Panc1 (cell line): Measurements from ENCODE around the gene SMARCA2. TPM values are rescaled to one million over a fixed set of nuclear protein-coding genes. Genes with fewer than 3 reads are reported as not detected.

ENCODE experiments used
- ATAC-seq: fragments of 200-7000 bp; cut with Tn5 transposase; 2 replicates; pipeline ENCODE4 v1.9.1; 2020; ENCODE audit warnings: mild to moderate bottlenecking, moderate library complexity
- BruUV-seq: library from RNA; stranded (reverse); fragments of 400-500 nt; replicated peaks from 2 replicates; lab custom pipeline; 2021; lab: Mats Ljungman, UMichigan
- CTCF ChIA-PET: fragments of 300-600 bp; sonication (Branson Sonifier 250); formaldehyde crosslinking; loops from one replicate; lab custom pipeline; 2022; ENCODE audit warnings: antibody characterized with exemption; lab: Charles Lee
- POLR2A ChIA-PET: fragments of 300-600 bp; sonication (Branson Sonifier 250); formaldehyde crosslinking; loops from one replicate; lab custom pipeline; 2022; ENCODE audit warnings: antibody characterized with exemption; lab: Charles Lee
- DNase-seq: peaks from one replicate; pipeline ENCODE4 v3.0.0-alpha.2; 2010; ENCODE audit warnings: low read depth, low spot score
- H3K27ac ChIP-seq: 2 replicates; pipeline ENCODE4 v1.5.1; 2011; ENCODE audit warnings: mild to moderate bottlenecking, low read length, inconsistent platforms
- H3K27me3 ChIP-seq: fragments of 200-500 bp; sonication (Bioruptor generic); 2 replicates; pipeline ENCODE4 v1.6.0; 2014; ENCODE audit warnings: low read length, inconsistent platforms; ENCODE audit not compliant: control insufficient read depth, insufficient read depth
- H3K36me3 ChIP-seq: fragments of 200-500 bp; sonication (Bioruptor generic); 2 replicates; pipeline ENCODE4 v1.5.1; 2014; ENCODE audit warnings: inconsistent platforms, mild to moderate bottlenecking, low read length, moderate library complexity; ENCODE audit not compliant: control insufficient read depth, insufficient read depth
- H3K4me1 ChIP-seq: 2 replicates; pipeline ENCODE4 v1.5.1; 2011; ENCODE audit warnings: inconsistent platforms, mild to moderate bottlenecking, low read length, moderate library complexity; ENCODE audit not compliant: control insufficient read depth, insufficient read depth
- H3K4me3 ChIP-seq, 2 experiments: 2 replicates each; pipeline ENCODE4 v1.5.1; 2011 to 2012; ENCODE audit warnings: low read depth in 2 of 2, low read length in 2 of 2, mild to moderate bottlenecking in 2 of 2, inconsistent platforms in 1 of 2, moderate library complexity in 1 of 2
- H3K9me3 ChIP-seq: fragments of 200-500 bp; sonication (Bioruptor generic); 2 replicates; pipeline ENCODE4 v1.5.1; 2014; ENCODE audit warnings: low read depth, mild to moderate bottlenecking, inconsistent platforms, low read length, moderate library complexity; ENCODE audit not compliant: control insufficient read depth, insufficient read depth
- CTCF ChIP-seq: fragments of 450-650 bp; IDR thresholded peaks from 2 replicates; pipeline ENCODE4 v1.5.1; 2017; ENCODE audit warnings: mild to moderate bottlenecking
- POLR2AphosphoS5 ChIP-seq: IDR thresholded peaks from 2 replicates; pipeline ENCODE4 v1.6.1; 2012; ENCODE audit warnings: mild to moderate bottlenecking, low read depth, low read length, moderate library complexity
- SIN3A ChIP-seq: IDR thresholded peaks from 2 replicates; pipeline ENCODE4 v1.6.1; 2012; ENCODE audit warnings: low read depth, mild to moderate bottlenecking, low read length, moderate library complexity, borderline replicate concordance; ENCODE audit not compliant: insufficient read depth
- TCF7L2 ChIP-seq: IDR thresholded peaks from 2 replicates; pipeline ENCODE4 v1.6.1; 2011; ENCODE audit warnings: mild to moderate bottlenecking, low read depth, low read length, inconsistent platforms
- in situ Hi-C: cut with HindIII; loops from 2 replicates; pipeline ENCODE4 v1.10.0; 2016; ENCODE audit warnings: low sequenced_read_pairs, low pct_unique_long_range_greater_than_20kb
- intact Hi-C: fragments of 100-400 bp; cut with micrococcal nuclease; formaldehyde crosslinking; loops from one replicate; pipeline ENCODE4 v1.10.0; 2022; ENCODE audit not compliant: unreplicated experiment
- total RNA-seq: library from RNA; stranded (reverse); gene quantifications from one replicate; pipeline ENCODE4 v1.2.1, GENCODE V29; 2021; ENCODE audit not compliant: unreplicated experiment
- TF ChIP-seq, protein P1 (sequence below), 2 experiments: IDR thresholded peaks; 2 replicates each; pipeline ENCODE4 v1.6.1; 2011 to 2012; ENCODE audit warnings: low read depth in 2 of 2, control low read depth in 1 of 2, low read length in 1 of 2, mild to moderate bottlenecking in 1 of 2, moderate library complexity in 1 of 2; ENCODE audit not compliant: insufficient read depth in 1 of 2

SMARCA2 gene
- total RNA-seq, 1 experiment from 2014 or later = 13.3 TPM

DNA sequence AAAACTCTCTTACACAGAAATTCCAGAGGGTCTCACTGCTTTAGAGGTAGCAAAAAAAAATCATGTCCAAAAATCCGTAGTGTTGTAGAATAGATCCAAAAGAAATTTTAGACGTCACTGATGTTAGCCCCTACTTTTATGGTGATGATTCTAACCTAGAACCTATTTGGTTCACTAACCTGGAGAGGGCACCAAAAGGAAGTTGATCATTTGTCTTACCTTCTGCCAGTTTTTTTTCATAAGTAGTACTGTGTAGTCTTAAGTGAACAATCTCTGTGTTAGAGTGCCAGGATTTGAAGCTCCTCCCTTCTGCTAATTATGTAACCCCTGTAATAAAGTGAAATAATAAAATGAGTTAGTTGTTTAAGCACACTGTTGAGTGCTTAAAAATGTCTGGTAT is 215.2 kb downstream of the SMARCA2 start:
- DNase-seq (no peak), ATAC-seq (no peak)
- in situ Hi-C loops = no loop called here
- CTCF ChIA-PET = no interaction called here
- BruUV-seq = no TSS peak
- no peak for TF ChIP-seq CTCF
- TF ChIP-seq TCF7L2 = no peak
- TF ChIP-seq POLR2AphosphoS5 = no peak
- TF ChIP-seq SIN3A = no peak
- TF ChIP-seq, protein P1, sequence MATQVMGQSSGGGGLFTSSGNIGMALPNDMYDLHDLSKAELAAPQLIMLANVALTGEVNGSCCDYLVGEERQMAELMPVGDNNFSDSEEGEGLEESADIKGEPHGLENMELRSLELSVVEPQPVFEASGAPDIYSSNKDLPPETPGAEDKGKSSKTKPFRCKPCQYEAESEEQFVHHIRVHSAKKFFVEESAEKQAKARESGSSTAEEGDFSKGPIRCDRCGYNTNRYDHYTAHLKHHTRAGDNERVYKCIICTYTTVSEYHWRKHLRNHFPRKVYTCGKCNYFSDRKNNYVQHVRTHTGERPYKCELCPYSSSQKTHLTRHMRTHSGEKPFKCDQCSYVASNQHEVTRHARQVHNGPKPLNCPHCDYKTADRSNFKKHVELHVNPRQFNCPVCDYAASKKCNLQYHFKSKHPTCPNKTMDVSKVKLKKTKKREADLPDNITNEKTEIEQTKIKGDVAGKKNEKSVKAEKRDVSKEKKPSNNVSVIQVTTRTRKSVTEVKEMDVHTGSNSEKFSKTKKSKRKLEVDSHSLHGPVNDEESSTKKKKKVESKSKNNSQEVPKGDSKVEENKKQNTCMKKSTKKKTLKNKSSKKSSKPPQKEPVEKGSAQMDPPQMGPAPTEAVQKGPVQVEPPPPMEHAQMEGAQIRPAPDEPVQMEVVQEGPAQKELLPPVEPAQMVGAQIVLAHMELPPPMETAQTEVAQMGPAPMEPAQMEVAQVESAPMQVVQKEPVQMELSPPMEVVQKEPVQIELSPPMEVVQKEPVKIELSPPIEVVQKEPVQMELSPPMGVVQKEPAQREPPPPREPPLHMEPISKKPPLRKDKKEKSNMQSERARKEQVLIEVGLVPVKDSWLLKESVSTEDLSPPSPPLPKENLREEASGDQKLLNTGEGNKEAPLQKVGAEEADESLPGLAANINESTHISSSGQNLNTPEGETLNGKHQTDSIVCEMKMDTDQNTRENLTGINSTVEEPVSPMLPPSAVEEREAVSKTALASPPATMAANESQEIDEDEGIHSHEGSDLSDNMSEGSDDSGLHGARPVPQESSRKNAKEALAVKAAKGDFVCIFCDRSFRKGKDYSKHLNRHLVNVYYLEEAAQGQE (IDR thresholded peaks at IDR 0.05; ENCODE audit: insufficient read depth in 1 of 2, low read depth in 2 of 2, low read length in 1 of 2) = no peak
- intact Hi-C loops = no loop called here
- Histone ChIP-seq H3K36me3 (no peaks in the 10 kb centered on the region), H3K4me1 (no peaks in the 10 kb centered on the region), H3K27me3 (no peaks in the 10 kb centered on the region), H3K9me3 (no peaks in the 10 kb centered on the region), H3K4me3 (no peak overlapping the region), H3K27ac (no peak overlapping the region)
- POLR2A ChIA-PET = no interaction called here

DNA sequence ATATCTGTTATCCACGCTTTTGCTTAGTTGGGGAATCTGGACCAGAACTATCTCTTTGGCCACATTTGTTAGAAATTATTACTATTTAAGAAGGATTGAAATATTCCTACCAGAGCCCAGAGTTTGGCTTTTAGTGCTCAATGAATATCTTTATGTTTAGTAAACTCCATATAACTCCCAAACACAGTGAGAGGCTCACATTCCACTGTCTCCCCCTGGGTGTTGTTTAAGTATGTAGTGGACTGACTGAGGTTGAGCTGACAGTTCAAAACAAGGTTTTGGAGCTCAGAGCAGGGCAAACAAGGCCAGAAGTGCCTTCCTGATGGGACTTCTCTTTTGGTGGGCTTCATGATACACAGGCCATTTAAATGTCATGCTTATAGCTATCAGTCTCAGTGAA is 216.0 kb downstream of the SMARCA2 start:
- H3K36me3 ChIP-seq = no peaks in the 10 kb centered on the region
- DNase-seq = no peak
- in situ Hi-C loops = no loop called here
- H3K9me3 ChIP-seq = no peaks in the 10 kb centered on the region
- no peaks in the 10 kb centered on the region for H3K4me1 ChIP-seq
- TF ChIP-seq POLR2AphosphoS5 = no peak
- no peak for TF ChIP-seq SIN3A
- TF ChIP-seq TCF7L2 = no peak
- no peak for TF ChIP-seq CTCF
- TF ChIP-seq, protein P1 (IDR thresholded peaks at IDR 0.05; ENCODE audit: insufficient read depth in 1 of 2, low read depth in 2 of 2, low read length in 1 of 2) = no peak
- intact Hi-C loops = no loop called here
- ATAC-seq = no peak
- no peak overlapping the region for H3K27ac ChIP-seq
- POLR2A ChIA-PET = no interaction called here
- no peaks in the 10 kb centered on the region for H3K27me3 ChIP-seq
- CTCF ChIA-PET = no interaction called here
- H3K4me3 ChIP-seq = no peak overlapping the region
- BruUV-seq = no TSS peak
